ENCODE results near the gene ARL11. TPM values are rescaled to one million over a fixed set of nuclear protein-coding genes. Genes with fewer than 3 reads are reported as not detected.

The ARL11 gene
- total and polyA plus RNA-seq, 2 experiments from 2014 or later: 0.10 TPM; not detected in 1

GRCh38 chr13:49646688-49647087 lies 18.4 kb downstream of the ARL11 start:
- H4K20me1 ChIP-seq (ENCODE audit: insufficient read depth, poor library complexity, severe bottlenecking): no peaks in the 10 kb centered on the region
- no peak for TF ChIP-seq EZH2 (IDR thresholded peaks at IDR 0.05; ENCODE audit: borderline replicate concordance)
- no peak for TF ChIP-seq EZH2phosphoT487 (IDR thresholded peaks at IDR 0.05; ENCODE audit: low read depth, severe bottlenecking, unreplicated experiment)
- no peak for TF ChIP-seq CTCF (IDR thresholded peaks at IDR 0.05; ENCODE audit: poor library complexity)
- H3K4me2 ChIP-seq: no peak overlapping the region
- no peaks in the 10 kb centered on the region for H3K27me3 ChIP-seq
- no peaks in the 10 kb centered on the region for H3K9me2 ChIP-seq (replicated peaks; ENCODE audit: insufficient read depth)
- H3K4me3 ChIP-seq: no peak overlapping the region
- no peaks in the 10 kb centered on the region for H3K79me2 ChIP-seq
- no peak for DNase-seq (ENCODE audit: low spot score)
- WGBS (ENCODE audit: low lambda C conversion rate, missing lambda C conversion rate): 97% methylated on average over 4 of the region's 4 CpGs
- no peaks in the 10 kb centered on the region for H3K36me3 ChIP-seq (replicated peaks; ENCODE audit: insufficient read depth, low read depth)
- no peaks in the 10 kb centered on the region for H3K4me1 ChIP-seq (ENCODE audit: insufficient read depth)
- H3K27ac ChIP-seq: no peak overlapping the region
- H3K9me3 ChIP-seq (ENCODE audit: low read depth): no peaks in the 10 kb centered on the region
- no peak overlapping the region for H2AFZ ChIP-seq

GRCh38 chr13:49649244-49649962 lies 21.1 kb downstream of the ARL11 start:
- Histone ChIP-seq H3K9me2 (replicated peaks; ENCODE audit: insufficient read depth) (no peaks in the 10 kb centered on the region), H3K79me2 (no peaks in the 10 kb centered on the region), H3K27me3 (no peaks in the 10 kb centered on the region), H3K4me2 (no peak overlapping the region), H3K36me3 (replicated peaks; ENCODE audit: insufficient read depth, low read depth) (no peaks in the 10 kb centered on the region), H3K9me3 (ENCODE audit: low read depth) (no peaks in the 10 kb centered on the region), H3K4me3 (no peak overlapping the region), H3K27ac (no peak overlapping the region), H4K20me1 (ENCODE audit: insufficient read depth, poor library complexity, severe bottlenecking) (no peaks in the 10 kb centered on the region), H2AFZ (no peak overlapping the region), H3K4me1 (ENCODE audit: insufficient read depth) (no peaks in the 10 kb centered on the region)
- DNase-seq (ENCODE audit: low spot score): peak; percentile 32
- WGBS (ENCODE audit: low lambda C conversion rate, missing lambda C conversion rate): 57% methylated on average over 5 of the region's 5 CpGs
- TF ChIP-seq EZH2phosphoT487 (IDR thresholded peaks at IDR 0.05; ENCODE audit: low read depth, severe bottlenecking, unreplicated experiment): no peak
- TF ChIP-seq CTCF (IDR thresholded peaks at IDR 0.05; ENCODE audit: poor library complexity): peak; percentile 48

- TF ChIP-seq EZH2 (IDR thresholded peaks at IDR 0.05; ENCODE audit: borderline replicate concordance): no peak
- no peak for TF ChIP-seq CTCF (IDR thresholded peaks at IDR 0.05; ENCODE audit: poor library complexity)
- TF ChIP-seq EZH2phosphoT487 (IDR thresholded peaks at IDR 0.05; ENCODE audit: low read depth, severe bottlenecking, unreplicated experiment): no peak
- Histone ChIP-seq H3K9me2 (replicated peaks; ENCODE audit: insufficient read depth) (no peaks in the 10 kb centered on the region), H3K9me3 (ENCODE audit: low read depth) (no peaks in the 10 kb centered on the region), H3K4me1 (ENCODE audit: insufficient read depth) (no peaks in the 10 kb centered on the region), H3K4me3 (no peak overlapping the region), H3K4me2 (no peak overlapping the region), H3K27ac (no peak overlapping the region), H2AFZ (no peak overlapping the region), H3K27me3 (no peaks in the 10 kb centered on the region), H3K79me2 (no peaks in the 10 kb centered on the region), H3K36me3 (replicated peaks; ENCODE audit: insufficient read depth, low read depth) (no peaks in the 10 kb centered on the region), H4K20me1 (ENCODE audit: insufficient read depth, poor library complexity, severe bottlenecking) (no peaks in the 10 kb centered on the region)
- WGBS (ENCODE audit: low lambda C conversion rate, missing lambda C conversion rate): 94% methylated on average over 2 of the region's 2 CpGs
- no peak for DNase-seq (ENCODE audit: low spot score)
Observed at GRCh38 chr13:49649963-49650312, 21.6 kb downstream of the ARL11 start.
